GM11168 (cell line): ENCODE data around the gene TADA2B.

Experiments
- in situ Hi-C: fragments of 300-500 bp; cut with MboI; formaldehyde crosslinking; loops from one replicate; pipeline ENCODE4 v1.12.0; 2022; ENCODE audit warnings: low sequenced_read_pairs; ENCODE audit not compliant: unreplicated experiment

TADA2B gene

DNA sequence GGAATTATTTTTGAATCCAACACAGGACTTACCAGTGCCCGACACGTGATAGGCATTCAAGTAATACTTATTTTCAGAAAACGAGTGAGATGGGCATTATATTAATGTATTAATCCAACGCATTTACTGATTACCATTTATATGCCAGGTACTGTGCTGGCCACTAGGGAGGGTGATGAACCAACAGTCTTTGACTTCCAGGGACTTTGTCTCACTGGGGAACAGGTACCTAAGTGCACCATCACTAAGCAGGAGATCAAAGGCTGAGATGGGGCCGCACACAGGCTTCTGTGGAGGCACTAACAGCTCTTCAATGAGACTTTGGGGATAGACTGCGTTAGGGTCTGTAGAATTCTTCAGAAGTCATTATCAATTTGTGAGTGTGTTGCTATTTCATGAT is 5.7 kb upstream of the TADA2B start:
- in situ Hi-C loops: loop anchor here (5.0 kb wide), 1 partner anchor 35 kb away; no protein-coding TSS in a partner anchor

DNA sequence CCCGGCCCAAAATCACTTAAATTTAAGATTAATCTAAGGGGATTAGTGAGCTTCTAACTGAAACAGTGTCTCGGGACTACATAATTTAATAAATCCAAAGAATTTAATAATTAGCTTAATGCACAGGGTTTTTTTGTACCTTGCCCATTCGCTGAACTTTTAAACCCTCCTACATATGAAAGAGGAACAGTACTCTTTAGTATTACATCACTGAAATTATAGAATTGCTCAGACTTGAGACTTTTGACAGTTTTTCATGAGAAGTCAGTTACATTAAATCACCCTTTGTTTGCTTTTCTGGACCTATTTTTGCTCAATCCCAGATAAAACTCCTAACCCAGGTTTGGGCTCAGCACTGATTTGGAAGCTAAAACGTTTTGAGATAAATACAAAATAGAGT is 2.4 kb upstream of the TADA2B start:
- in situ Hi-C loops: loop anchor here (10.0 kb wide), 1 partner anchor 326 kb away; the partner anchor contains the start of gene BLOC1S4

DNA sequence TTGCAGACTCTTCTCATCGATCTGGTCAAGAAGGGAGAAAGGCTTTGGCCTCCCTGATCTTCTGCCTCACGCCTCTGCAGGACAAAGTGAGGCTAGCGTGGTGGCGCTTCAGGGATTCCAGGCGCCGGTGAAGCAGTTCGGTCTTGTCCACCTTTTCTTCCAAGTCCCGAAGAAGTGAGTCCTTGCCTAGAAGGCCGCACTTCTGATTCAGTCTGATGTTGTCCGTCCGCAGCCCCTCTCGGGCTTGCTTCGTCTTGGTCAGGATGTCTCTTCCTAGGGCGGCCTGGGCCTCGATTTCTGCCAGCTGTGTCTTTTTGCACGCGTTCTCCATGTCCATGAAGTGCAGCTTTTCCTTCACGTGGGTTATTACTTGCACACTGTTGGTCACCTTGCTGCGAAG is 1.9 kb upstream of the TADA2B start:
- in situ Hi-C loops: loop anchor here (10.0 kb wide), 1 partner anchor 326 kb away; the partner anchor contains the start of gene BLOC1S4

DNA sequence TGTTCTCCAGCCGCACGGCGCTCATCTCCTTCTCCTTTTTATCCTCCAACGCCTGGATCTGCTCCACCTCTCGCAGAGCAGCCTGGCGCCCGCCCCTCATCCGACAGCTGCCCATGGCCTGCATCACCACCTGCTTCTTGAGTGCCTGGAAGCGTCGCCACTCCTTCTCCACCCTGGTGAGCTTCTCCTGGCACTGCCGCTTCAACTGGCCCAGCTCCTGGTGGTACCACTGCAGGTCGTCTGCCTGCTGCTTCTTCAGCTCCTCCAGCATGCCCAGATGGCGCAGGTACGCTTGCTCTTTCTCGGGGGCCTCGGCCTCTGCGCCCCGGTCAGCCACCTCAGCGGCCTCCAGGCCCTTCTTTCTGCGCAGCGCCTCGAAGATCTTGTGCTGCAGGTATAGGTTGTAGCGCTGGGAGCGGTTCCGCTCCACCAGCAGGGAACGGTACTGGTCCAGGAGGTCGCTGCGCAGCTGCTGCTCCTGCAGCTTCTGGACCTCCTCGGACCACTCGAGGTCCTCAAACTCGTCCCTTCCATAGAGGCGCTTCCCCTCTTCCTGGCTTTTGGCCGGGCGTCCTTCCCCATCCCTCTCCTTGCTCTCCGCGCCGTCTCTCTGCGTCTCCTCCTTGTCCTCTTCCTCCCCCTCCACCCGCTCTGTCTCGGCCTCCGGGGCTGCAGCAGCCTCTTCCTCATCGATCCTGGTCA is 1.2 kb upstream of the TADA2B start:
- in situ Hi-C loops: loop anchor here (10.0 kb wide), 1 partner anchor 327 kb away; the partner anchor contains the start of gene BLOC1S4

DNA sequence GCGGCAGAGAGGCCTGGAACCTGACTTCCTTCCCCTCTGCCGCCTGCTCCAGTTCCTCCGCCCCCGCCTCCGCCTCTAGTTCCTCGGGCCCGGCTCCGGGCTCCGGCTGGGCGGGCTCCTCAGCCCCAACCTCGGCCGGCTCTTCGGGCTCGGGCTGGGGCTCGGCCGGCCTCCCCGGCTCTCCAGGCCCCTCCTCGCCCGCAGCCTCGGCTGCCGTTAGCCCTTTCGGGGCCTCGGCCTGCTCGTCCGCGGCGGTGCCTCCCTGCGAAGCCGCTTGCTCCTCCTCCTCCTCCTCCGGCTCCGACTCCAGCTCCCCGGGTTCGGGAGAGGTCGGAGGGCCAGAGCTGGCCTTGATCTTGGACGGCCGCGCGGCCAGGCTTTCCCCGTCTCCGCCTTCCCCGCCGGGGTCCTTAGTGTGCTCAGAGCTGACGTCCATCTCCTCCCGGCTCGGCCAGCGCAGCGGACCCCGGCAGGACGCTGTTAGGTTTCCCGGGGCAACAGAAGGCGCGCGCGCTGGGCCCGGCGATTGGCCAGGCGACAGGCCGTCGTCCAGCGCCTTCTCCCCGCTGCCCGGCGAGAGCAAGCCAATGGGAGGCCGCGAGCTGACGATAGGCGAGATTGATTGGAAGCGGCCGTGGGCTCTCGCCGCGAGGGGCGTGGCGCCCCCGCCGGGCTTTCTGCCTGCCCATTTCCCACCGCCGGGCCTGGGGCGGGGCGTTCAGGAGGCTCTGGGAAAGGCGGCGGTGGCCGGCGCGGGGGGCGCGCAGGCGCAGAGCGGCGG is 479 bp upstream of the TADA2B start:
- in situ Hi-C loops: loop anchor here (10.0 kb wide), 1 partner anchor 328 kb away; the partner anchor contains the start of gene BLOC1S4

DNA sequence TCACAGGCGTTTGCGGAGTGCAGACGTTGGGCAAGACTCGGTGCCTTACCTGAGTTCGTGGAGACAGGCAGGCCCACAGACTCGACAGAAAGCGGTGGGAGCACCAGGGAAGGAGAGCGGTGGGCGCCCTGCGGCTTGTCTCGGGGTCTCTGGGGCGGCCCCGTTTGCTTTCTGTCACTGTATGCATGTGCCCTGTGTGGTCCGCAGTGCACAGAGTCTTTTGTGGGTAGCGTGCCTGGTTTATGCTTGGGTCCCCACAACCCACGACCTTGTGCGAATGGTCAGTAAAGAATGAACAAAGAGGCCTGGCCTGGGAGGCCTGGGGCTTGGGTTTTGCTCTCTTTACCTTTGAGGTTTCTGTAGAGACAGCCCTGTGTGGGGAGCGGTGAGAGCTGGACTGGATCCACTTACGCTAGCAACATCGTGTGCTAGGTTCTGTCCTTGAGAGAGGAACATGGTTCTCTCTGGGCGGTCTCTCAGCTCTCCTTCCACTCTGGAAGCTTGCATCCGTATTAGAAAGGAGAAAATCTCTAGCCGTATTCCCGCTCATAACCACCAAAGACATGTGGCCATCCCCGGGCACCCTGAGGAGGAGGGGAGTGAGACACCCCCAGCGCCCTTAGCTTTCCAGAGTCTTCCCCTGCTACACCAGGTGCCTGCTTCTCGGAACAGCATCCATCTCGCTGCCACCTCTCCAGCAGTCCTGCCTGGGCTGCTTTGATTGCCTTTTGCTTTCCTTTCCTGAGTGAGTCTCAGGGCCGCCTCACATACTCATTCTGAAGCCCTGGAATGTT is 1.2 kb downstream of the TADA2B start:
- in situ Hi-C loops: loop anchor here (10.0 kb wide), 1 partner anchor 330 kb away; the partner anchor contains the start of gene BLOC1S4

DNA sequence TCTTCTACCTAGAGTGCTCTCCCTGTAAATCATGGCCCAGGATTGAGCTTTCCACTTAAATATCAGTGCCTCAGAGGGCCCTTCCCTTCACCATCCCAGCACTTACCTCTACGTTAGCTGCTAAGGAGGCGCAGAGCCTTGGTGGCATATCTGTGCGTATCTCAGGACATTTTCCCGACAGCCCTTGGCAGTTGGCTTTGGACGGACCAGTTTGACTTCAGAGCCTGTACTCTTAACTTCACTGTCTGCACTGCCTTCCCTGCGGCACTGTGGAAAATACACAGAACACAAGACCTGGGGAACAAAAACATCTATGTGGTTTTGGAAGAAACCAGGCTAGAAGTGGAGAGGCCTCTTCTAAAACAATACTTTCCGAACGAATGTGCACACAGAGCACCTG is 2.4 kb downstream of the TADA2B start:
- in situ Hi-C loops: loop anchor here (10.0 kb wide), 1 partner anchor 331 kb away; the partner anchor contains the start of gene BLOC1S4

DNA sequence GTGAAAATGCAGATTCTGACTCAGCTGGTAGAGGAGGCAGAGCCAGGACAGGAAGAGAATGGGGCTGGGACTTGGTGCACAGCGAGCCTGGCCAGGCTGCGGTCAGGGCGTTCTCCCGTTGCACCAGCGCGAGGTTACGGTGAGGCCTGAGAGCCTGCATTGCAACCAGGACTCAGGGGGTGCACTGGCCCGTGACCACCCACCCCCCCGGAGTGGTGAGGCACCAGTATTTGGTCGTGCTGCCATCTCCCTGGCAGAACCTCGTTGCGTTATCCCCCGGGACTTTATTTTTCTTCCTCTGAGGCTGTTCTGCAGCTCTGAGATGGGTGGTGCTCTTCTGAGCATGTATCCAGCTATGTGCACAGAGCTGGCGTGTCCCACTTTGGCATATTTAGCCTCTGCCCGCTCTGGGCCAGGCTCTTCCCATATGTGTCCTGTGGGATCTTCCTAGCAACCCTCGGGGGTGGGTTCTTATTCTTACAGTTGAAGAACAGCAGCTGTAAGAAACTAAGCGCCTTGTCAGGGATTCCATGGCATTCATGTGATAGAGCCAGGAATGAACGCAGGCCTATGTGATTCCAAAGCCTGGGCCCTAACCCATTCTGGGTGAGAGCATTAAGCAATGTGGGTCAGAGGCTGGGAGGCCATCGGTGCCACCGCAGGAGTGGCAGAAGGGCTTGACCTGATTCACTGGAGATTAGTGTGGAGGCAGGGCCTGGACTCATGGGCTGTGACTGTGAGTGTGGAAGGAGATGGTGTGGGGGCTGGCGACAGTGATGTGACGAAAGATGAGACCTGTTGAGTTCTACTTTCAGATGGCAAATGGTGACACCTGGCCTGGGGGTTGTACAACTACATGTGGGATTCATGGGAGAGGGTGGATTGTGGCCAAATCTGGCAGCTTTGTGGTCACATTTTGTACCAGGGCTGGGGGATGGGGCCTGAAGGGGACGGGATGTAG is 3.1 kb downstream of the TADA2B start:
- in situ Hi-C loops: loop anchor here (10.0 kb wide), 1 partner anchor 331 kb away; the partner anchor contains the start of gene BLOC1S4

DNA sequence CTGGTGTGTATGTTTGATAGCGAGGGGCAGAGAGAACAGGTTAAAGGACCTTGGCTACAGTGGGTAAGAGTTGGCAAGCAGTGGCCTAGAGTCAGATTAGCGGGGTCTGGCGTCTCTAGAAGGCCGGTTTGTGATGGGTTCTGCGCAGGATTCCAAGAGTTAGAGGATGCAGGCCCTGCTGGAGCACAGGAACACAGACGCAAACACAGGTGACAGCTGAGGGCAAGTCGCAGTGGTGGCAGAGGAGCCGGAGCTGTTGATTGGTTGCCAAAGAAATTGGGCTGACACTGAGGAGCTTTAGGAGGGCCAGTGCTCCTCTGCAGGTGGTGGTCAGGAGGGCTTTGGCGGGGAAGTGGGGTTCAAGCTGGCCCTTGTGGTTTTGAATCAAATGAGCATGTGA is 3.8 kb downstream of the TADA2B start:
- in situ Hi-C loops: loop anchor here (10.0 kb wide), 1 partner anchor 332 kb away; the partner anchor contains the start of gene BLOC1S4

DNA sequence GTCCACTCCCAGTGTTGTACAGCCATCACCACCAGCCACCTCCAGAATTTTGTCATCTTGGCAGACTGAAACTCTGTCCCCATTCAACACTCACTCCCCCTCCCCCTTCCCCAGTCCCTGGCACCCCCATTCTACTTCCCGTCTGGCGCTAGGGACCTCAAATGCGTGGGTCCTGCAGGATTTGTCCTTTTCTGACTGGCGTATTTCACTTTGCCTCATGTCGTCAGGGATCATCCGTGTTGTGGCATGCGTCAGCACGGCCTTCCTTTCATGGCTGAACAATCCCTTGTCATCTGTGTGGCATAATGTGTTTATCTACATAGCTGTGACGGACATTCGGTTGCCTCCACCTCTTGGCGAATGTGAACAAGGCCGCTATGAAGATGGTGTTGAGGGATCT is 5.5 kb downstream of the TADA2B start:
- in situ Hi-C loops: loop anchor here (10.0 kb wide), 1 partner anchor 334 kb away; the partner anchor contains the start of gene BLOC1S4

DNA sequence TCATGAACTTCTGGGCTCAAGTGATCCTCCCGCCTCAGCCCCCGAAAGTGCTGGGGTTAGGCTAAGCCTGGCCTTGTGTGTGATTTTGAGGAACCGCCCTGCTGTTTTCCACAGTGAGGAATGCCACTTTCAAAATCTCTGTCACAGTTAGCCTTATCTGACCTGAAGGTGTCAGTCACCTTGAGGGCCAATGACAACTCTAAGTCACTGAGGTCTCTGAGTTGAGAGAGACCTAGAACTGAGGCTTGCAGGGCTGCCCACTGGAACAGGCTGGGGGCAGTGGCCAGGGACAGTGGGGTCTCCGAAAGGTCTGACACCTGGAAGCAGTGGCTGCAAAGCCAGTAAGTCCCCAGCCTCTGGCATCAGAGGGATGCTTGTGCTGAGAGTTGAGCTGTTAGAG is 6.1 kb downstream of the TADA2B start:
- in situ Hi-C loops: loop anchor here (10.0 kb wide), 1 partner anchor 334 kb away; the partner anchor contains the start of gene BLOC1S4

DNA sequence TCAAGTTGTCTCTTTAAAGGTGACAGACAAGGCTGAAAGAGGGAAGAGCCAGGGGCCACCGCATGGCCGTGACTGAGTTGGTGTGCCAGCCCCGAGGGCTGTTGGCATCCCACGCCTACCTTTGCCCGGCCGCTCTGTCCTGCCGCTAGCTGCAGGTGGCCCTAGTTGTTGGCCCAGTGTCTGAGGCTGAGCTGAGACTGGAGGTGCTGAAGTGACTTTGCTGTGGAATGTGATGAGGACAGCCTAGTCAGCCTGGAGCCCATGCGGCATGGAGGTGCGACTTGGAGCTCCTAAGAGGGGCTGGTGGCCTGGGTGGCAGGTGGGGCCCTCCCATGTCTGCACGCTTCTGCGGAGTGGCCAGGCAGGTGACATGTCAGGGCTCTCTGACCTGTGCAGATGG is 6.6 kb downstream of the TADA2B start:
- in situ Hi-C loops: loop anchor here (10.0 kb wide), 1 partner anchor 335 kb away; the partner anchor contains the start of gene BLOC1S4

DNA sequence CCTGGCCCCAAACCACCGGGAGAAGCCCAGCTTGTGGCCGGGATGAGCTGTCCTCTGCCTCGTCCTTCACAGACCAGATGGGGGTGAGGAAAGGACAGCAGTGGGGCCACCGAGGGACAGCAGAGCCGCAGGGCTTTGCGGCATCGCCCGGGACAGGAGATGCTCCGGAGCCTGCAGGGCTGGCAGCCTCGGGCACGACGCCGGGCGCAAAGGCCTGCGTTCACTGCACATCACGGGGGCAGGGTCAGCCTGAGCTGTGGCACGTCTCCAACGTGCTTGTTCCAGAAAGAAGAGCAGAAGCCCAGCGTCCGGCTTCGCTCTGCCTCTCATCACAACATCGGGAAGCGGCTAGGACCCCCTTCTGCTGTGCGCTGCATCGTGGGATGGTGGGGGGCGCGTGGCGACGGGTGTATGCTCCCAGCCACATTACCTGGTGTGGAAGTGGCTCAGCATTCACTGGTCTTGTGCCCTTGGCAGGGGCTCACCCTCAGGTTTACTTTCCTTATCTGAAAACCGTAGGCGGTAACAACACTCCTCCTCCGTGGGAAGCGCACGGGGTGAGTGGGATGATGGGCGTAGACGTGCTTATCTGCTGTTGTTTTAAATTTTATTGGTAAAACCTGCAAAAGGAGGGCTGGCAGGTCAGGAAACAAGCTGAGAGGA is 7.4 kb downstream of the TADA2B start:
- in situ Hi-C loops: no loop called here

DNA sequence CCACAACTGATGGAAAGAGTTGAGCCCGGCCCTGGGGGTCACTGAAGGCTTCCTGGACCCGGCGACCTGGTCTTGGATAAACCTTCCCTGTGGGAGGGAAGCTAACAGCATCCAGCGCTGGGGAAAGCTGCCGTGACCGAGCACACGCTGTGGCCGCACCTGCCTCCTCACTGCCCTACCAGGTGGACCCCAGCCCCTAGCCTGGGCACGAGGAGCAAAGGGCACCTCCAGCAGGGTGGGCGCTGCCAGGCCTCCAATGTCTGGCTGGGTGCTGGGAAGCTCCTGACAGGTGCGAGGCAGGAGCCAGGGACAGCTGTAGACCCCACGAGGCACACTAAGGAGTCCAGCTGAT is 7.9 kb downstream of the TADA2B start:
- in situ Hi-C loops: no loop called here

DNA sequence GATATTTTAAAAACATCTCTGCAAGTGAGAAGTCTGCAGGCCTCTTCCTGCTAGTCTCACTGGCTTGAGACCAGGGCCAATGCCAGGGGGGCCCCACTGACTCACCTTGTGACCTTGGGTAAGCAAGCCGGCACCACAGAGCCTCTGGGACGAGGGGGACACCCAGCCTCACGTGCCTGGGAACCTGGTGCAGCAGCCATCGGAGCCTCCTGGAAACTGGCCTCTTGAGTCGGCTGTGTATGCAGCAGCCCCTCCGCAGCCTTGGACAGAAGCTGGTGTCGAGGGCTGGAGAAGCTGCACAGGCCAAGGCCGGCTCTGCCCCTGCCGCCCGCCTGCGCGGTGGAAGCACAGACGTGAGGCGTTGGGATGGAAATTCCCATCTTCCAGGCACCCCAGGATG is 8.7 kb downstream of the TADA2B start:
- in situ Hi-C loops: no loop called here

DNA sequence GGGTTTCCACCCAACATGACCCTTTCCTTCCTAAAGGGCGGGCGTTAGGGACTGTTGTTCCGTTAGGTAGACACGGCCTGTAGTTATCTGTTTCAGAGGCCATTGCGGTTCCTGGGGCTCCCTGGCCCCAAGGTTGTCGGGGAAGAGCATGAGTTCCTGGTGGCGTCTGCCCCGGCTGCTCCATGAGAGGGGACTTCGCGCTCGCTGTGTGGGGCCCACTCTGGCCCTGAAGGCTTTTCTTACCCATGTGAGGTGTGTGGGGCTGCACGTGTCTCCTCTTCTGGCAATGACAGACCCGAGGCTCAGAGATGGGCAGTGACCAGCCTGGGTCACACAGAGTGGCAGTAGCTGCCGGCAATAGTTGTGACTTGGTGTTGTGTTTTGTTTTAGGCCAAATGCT is 9.1 kb downstream of the TADA2B start:
- in situ Hi-C loops: no loop called here

DNA sequence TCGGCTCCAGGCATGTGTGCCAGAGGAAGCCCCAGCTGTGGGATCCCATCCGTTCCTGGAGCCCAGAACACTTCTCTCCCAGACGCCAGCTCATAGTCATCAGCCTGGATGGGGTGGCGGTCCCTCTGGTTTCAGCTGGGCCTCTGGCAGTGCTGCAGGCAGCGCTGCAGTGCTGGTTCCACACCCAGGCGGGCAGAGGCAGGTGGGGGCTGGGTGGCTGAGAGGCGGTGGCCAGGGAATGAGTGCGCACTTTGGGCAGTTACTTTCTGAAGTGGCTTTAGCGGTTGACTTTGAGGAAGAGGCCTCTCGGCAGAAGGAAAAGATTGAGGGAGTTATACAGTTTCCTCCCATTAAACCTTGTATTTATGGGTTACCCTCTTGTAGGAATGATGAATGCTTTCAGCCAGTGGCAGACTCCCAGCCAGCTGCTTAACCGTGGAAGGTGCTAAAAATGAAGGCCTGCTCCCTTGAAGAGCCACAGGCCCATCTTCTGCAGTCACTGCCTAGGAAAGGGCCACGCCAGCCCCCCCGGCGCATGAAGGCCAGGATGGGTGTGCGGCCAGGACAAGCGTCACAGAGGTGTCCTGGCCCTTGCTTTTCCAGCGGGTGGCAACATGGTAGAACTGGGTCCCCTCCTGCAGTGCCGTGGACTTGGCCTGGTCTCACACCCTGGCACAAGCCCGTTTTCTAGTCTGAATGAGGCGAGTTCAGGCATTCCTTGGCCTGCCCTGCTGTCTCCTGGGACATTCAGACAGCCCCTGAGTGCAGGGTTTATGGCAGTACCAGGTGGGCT is 9.9 kb downstream of the TADA2B start:
- in situ Hi-C loops: no loop called here
